Activated T-cell treated with anti-CD3 and anti-CD28 coated beads, Interleukin-2, amount 50 U/mL, for 1 hour (primary cell): ENCODE measurements around the gene LRRC26.
"Not testable (repeated sequence)": the region's sequence is repeated elsewhere in the genome, so short reads cannot be mapped to it uniquely, and the experiment has no call there.

ENCODE experiments used
- DNase-seq: peaks from one replicate; pipeline ENCODE4 v3.0.0-alpha.2; 2020

LRRC26 gene

GRCh38 chr9:137149363-137149762 lies 20.5 kb downstream of the LRRC26 start:
- DNase-seq: no peak

DNA sequence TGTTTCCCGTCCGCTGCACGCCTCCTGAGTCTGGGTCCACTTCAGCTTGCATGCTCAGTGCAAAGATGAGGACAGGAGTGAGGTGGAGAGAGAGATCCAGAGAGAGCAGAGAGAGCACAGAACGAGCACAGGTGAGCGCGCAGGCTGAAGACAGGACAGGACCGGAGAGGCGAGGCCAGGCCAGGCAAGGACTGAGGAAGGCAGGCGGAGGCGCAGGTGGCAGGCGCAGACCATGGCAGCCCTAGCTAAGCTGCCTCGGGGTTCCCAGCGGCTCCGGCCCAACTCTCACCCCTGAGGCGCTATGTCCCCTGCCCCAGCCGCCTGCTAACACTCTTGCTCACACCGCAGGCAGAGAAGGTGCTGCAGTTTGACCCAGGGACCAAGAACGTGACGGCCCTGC lies 21.2 kb downstream of the LRRC26 start:
- no peak for DNase-seq

- no peak for DNase-seq
Measured at GRCh38 chr9:137148242-137148641, 21.6 kb downstream of the LRRC26 start.

DNA sequence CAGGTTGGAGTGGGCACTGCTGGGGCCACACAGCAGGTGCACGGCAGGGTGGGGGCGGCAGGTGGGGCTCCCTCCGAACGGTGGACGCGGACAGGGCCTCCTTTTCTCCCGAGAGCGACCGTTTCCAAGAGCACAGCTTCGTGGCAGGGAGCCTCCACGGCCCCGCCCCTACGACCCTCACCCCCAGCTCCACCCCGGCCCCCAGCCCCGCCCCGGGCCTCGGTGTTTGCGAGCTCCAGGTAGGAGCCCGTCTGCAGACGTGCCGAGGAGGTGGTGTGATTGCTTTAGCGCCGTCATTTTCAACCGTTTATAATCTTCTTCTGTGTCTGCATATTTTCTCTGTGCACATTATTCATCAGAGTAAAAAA lies 22.1 kb downstream of the LRRC26 start:
- no peak for DNase-seq

GRCh38 chr9:137147091-137147792 lies 22.6 kb downstream of the LRRC26 start:
- no peak for DNase-seq

DNA sequence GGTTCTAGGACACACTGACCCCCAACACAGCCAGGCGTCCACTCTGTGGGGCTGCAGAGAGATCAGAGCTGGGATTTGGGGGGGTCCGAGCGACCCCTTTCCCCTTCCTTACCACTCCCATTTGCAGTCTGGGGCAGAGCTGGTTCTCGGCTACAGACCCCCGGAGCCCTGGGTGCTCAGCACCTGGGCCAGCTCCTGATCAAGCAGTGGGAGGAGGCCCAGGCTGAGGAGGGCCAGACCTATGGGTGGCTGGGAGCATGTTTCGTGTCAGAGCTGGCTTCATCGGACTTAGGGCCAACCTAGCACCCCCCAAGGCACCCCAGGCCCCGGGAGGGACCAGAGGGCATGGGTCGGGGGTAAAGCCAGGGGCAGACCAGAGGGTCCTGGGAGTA lies 23.3 kb downstream of the LRRC26 start:
- no peak for DNase-seq

DNA sequence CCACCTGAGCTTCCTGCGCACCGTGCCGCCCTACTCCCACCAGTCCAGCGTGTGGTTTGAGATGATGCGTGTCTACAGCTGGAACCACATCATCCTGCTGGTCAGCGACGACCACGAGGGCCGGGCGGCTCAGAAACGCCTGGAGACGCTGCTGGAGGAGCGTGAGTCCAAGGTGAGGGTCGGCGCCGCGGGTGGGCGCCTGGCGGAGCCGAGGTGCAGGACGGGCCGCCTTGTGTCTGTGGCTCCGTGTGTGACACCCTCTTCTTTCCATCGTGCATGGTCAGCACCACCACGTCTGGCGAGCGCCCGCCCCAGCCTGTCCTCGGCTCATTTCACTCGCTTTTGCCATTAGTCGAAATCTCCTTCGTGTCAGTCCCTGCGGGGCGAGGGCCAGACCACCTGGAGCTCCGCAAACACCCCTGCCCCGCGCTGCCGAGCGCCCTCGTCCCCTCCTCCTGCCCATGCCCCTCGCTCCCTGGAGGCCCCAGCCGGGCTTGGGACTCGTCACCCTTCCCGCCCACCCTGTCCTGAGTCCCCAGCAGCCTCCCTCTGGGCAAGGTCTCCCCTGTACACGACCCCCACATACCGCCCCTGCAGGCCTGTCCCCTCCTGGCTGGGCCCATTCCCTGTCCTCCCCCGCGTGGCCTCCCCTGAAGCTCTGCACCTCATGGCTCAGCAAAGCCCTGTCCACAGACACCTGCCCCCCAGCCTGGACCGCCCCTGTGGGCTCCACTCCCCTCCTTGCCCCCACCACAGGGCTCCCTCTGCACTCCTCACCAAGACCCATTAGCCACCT lies 23.9 kb downstream of the LRRC26 start:
- DNase-seq: no peak

GRCh38 chr9:137143459-137143858 lies 26.4 kb downstream of the LRRC26 start:
- no peak for DNase-seq

GRCh38 chr9:137141976-137142936 lies 27.6 kb downstream of the LRRC26 start:
- DNase-seq: no peak

GRCh38 chr9:137141050-137141810 lies 28.6 kb downstream of the LRRC26 start:
- no peak for DNase-seq

DNA sequence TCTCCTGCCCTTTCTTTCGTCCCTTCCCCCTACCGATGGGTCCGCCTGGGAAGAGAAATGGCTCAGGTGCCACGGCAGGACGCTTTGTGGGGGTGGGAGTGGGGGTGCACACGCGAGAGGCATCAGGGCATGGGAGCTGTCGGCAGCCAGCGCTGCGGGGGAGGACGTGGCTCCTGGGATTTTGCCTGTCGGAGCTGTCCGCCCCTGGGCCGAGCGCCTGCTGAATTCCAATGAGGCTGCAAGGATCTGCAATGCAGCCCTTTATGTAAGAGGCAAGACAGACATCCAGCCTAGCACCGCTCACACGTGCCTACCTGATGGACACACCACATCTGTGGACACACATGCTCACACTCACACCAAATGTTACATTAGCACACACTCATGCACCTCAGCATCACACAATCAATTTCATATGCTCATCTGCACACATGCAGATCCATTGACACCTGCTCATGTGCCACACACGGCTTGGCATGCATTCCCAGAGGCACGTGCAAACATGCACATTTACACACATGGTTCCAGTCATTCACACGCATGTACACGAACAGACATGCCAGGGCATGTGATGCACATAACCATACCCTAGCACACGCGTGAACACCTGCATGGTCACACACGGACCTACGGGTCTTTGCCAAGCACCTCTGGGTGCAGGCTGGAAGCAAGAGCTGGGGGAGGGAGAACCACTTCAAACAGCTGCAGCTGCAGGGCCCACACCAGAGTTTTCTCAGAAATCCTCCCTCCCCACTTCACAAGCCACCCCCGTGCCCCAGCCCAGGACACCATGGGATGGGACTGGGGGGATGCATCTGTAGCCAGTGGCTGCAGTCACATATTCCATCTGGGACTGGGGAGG lies 29.5 kb downstream of the LRRC26 start:
- DNase-seq: no peak

DNA sequence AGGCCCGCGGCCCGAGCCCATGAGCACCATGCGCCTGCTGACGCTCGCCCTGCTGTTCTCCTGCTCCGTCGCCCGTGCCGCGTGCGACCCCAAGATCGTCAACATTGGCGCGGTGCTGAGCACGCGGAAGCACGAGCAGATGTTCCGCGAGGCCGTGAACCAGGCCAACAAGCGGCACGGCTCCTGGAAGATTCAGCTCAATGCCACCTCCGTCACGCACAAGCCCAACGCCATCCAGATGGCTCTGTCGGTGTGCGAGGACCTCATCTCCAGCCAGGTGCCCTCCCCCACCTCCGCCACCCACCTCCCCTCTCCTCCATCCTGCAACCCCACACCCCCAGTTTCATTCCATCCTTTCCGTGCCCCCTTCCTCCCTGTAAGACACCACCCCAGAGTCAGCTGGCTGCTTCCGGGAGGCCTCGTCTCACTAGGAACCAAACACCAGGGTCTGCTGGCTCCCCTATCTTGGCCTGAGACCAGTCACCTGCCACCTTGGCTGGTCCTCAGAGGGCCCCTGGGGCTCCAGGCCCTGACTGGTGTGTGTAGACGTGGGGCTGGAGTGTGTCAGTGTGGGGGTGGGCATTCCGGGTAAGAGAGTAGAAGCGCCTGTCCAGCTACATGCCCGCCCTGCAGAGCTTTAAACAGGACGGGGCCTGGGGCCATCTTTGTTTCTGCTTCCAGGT lies 30.2 kb downstream of the LRRC26 start:
- no peak for DNase-seq

DNA sequence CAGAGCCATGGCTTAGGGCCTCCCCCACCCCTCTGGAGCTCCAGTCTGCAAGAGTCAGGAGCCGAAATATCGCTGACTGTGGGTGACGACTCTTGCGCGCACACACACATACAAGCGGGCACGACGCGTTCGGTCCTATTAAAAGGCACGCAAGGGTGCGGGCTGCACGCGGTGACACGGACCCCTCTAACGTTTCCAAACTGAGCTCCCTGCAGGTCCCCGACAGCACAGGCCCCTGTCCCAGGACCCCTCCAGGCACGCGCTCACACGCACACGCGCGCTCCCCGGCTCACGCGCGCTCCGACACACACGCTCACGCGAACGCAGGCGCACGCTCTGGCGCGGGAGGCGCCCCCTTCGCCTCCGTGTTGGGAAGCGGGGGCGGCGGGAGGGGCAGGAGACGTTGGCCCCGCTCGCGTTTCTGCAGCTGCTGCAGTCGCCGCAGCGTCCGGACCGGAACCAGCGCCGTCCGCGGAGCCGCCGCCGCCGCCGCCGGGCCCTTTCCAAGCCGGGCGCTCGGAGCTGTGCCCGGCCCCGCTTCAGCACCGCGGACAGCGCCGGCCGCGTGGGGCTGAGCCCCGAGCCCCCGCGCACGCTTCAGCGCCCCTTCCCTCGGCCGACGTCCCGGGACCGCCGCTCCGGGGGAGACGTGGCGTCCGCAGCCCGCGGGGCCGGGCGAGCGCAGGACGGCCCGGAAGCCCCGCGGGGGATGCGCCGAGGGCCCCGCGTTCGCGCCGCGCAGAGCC lies 31.0 kb downstream of the LRRC26 start, which contains the start of gene GRIN1:
TSS of gene GRIN1 (plus strand) at position 433 of the 746 bp plus-strand sequence. CDS start 333 bp downstream, outside the sequence.
- DNase-seq: peak; percentile 53

DNA sequence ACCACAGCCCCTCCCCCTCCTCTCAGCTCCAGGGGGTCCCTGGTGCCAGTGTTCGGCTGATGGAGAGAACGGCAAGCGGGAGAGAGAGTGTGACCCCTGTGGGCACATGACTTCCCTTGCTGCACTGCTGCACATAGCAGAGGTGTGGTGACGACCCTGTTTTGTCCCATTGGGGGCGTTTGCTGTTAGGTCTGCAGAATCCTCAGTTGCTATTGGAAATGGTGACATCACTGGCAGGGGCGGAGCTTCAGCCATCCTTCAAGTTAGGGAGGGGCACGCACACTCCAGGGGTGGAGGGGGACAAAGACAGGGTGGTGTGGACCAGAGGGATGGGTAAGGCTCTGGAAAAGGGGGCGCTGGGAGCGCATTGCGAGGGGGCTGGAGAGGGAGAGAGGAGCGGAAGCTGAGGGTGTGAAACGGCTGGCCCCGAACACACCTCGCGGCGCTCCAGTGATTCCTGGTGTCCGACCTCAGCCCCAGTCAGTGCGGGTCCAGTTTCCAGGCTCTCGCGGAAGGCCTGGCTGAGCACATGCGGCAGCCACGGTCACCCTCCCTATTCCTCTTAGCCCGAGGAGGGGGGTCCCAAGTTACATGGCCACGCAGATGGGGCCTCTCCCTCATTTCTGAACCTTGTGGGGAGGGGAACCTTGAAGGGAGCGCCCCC lies 31.7 kb downstream of the LRRC26 start:
- DNase-seq: no peak

- DNase-seq: no peak
Measured at GRCh38 chr9:137136881-137137607, 32.8 kb downstream of the LRRC26 start.

- no peak for DNase-seq
Measured at GRCh38 chr9:137136261-137136880, 33.5 kb downstream of the LRRC26 start.

GRCh38 chr9:137135154-137135553 lies 34.7 kb downstream of the LRRC26 start:
- not testable (repeated sequence) for DNase-seq

GRCh38 chr9:137134191-137134590 lies 35.7 kb downstream of the LRRC26 start:
- DNase-seq: no peak
